GM10847 (cell line): ENCODE results near the gene CNKSR3.

Source experiments
- POLR2A ChIP-seq: IDR thresholded peaks from 2 replicates; pipeline ENCODE4 v1.6.1; 2011; ENCODE audit not compliant: insufficient read length; ENCODE audit errors: extremely low read depth

The CNKSR3 gene

DNA sequence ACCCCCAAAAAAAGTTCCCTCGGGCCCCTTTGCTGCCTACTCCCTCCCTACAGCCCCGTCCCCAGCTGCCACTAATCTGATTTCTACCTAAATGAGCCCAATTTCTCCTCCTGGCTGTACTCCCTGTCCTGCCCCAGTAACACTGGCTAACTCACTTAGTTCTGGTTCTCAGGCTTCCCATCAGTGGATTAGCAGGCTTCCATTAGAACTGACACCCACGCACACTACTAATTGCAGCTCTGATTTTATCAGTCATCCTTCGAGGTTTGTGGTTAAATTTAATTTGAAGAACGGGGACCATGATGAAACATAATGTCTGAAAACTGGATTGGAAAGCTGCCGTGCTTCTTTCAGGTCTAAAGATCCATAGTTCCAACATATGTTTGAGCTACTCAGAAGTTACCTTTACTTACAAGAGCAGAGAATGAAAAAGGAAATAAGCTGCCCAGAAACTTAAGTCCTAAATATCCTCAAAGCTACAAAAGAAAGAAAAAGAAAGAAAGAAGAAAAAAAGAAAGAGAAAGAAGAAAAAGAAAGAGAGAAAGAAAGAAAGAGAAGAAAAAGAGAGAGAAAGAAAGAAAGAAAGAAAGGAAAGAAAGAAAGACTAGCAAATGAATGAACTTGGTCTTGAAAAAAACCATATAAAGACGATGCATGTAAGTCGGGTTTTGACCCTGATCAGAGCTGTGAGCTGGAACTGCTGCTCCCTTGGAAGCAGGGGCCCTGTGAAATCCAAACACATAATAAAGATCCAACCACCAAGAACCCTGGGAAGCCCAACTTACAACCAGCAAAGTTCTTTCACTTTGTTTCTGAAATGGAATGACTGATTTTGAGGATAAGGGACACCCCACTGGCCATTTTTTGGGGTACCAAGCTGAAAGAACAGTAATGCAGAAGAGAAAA lies 51.7 kb downstream of the CNKSR3 start:
- no peak for TF ChIP-seq POLR2A

DNA sequence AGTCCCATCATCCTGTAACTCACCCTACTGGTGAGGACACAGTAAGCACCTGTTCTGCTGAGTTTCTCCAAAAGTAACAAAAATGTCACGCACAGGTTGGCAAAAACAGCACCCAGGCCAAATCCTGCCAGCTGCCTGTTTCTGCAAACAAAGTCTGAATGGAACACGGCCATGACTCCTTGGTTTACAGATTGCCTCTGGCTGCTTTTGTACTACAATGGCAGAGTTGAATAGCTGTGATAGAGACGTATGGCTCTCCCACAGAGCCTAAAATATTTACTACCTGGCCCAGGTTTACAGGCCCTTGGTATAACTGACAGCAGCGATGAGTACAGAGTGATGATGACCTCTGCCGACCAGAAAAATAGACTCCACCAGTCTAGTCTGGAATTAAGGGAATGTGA lies 52.6 kb downstream of the CNKSR3 start:
- TF ChIP-seq POLR2A: no peak

- no peak for TF ChIP-seq POLR2A
Measured at GRCh38 chr6:154457046-154457713, 53.3 kb downstream of the CNKSR3 start.

GRCh38 chr6:154453329-154453728 lies 57.2 kb downstream of the CNKSR3 start:
- no peak for TF ChIP-seq POLR2A

- TF ChIP-seq POLR2A: no peak
Measured at GRCh38 chr6:154450498-154450897, 60.0 kb downstream of the CNKSR3 start.

DNA sequence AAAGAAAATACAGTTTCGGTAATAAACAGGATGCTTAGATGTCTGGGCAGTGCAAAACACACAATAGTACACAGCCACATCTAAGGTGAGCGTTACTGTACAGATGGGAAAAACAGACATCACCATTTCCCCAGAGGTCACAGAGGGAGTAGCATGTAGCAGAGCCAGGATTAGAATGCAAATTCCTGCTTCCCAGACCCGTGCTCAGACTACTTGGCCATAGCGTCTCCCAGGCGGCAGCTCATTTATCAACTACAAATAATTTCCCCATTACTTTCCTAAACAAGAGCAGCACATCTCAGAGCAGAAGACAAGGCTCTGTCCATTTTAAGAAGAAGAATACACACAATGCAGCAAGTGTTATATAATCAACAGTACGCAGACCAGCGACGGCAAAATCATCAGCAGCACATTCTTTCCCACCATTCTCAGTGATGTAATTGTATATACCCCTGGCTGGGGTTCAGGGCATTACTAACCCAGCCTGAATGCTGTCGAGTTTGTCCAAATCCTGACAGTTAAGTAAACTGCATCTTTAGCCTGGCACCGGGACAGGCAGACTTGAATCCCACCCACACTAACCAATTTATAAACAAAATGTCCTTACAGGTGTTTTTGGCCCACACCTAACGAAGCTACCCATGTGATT lies 61.9 kb downstream of the CNKSR3 start:
- no peak for TF ChIP-seq POLR2A

DNA sequence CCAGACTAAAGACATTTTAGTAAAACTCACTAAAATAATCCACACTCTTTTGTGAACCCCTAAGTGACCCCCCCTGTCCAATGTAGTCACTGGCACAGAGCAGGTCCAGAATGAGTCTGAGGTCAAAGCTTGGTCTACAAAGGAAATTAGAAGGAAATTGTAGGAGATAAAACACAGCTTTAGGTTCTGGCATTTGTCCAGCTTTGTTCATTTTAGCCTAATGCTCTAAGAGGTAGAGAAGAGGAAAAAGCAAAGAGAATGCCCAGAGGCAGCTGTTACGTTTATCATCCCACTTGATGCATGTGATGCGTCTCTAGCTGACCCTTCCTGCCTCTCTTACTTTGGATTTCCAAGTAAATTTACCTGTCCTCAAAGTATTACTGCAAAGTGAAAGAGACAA lies 62.5 kb downstream of the CNKSR3 start:
- no peak for TF ChIP-seq POLR2A

DNA sequence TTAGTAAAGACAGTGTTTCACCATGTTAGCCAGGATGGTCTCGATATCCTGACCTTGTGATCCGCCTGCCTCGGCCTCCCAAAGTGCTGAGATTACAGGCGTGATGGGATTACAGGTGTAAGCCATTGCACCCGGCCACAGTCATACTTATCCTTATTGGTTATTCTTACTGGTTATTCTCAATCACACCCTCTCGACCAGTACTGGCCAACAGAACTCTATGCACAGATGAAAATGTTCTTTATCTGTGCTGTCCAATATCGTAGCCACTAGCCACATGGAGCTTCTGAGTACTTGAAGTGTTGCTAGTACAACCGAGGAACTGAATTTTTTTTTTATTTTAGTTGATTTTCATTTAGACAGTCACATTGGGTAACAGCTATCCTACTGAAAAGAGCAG lies 63.5 kb downstream of the CNKSR3 start:
- TF ChIP-seq POLR2A: no peak

DNA sequence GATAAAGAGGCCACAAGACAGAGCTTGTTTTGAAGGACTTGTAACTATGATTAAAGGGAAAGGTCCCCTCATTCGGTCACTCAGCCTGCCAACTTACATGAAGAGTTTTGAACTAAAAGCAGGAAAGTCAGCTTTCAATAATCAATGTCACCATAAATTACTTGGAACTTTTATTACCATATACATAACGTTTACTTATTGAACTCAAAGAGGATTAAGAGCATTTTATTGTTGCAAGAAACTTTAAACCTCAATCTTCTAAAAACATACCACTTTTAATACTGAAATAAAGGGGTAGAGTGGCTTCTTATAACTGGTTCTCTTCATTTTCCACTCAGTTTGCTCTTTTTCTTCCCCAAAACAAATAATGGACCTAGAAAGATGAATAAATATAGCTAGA lies 65.1 kb downstream of the CNKSR3 start:
- TF ChIP-seq POLR2A: no peak

DNA sequence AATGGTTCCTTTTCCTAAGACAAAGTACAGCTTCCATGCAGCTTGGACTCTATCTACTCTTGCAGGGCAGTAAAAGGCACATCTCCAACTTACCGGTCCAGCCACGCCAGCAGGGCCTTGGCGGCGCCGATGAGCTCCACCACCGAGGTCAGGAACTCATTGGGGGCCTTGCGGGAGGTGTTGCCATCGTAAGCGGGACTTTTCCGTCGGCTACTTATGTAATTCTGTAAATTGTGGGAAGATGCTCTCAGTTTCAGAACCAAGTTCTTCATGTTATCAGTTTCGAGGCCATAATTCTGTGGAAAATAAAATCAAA lies 68.5 kb downstream of the CNKSR3 start:
- no peak for TF ChIP-seq POLR2A

- no peak for TF ChIP-seq POLR2A
Measured at GRCh38 chr6:154440422-154441043, 70.0 kb downstream of the CNKSR3 start.

GRCh38 chr6:154440022-154440421 lies 70.5 kb downstream of the CNKSR3 start:
- no peak for TF ChIP-seq POLR2A

GRCh38 chr6:154438882-154439415 lies 71.5 kb downstream of the CNKSR3 start:
- TF ChIP-seq POLR2A: no peak

DNA sequence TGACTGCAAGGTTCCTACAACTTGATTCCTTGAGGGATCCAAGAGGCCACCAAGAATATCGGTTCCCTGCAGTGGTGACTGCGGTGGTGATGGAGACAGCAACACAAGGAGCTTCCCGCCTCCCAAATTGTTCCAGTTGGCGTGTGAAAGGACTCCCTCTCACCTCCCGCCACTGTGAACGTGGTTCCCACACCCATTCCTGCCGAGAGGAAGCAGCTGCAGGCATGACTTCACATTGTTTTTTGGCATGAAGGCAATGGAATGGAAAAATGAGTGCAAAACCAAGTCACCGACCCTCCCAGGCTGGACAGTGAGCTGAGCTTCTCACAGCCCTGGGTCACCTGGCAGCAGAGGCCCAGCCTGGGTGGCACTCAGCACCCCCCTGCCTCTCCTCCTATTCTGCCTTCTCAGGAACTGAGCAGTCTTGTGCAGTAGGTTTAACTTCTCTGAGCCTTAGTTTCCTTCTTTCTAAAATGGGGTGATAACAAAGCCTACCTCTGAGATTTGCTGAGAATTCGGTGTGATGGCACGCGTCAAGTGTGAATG lies 75.0 kb downstream of the CNKSR3 start:
- no peak for TF ChIP-seq POLR2A

- TF ChIP-seq POLR2A: no peak
Measured at GRCh38 chr6:154434662-154435061, 75.8 kb downstream of the CNKSR3 start.
